ENCODE measurements around the gene MAN1C1.

MAN1C1 gene

GRCh38 chr1:25807480-25808390 lies 191.1 kb downstream of the MAN1C1 start:
- Histone ChIP-seq H3K36me3 (ENCODE audit: insufficient read depth, low read depth, low read length) (peaks cover 52% of the 10 kb centered on the region), H3K27ac (ENCODE audit: low read length) (no peak overlapping the region), H3K4me1 (ENCODE audit: insufficient read depth, low read length) (no peaks in the 10 kb centered on the region)

GRCh38 chr1:25808481-25809244 lies 192.1 kb downstream of the MAN1C1 start:
- Histone ChIP-seq H3K4me1 (ENCODE audit: insufficient read depth, low read length) (no peaks in the 10 kb centered on the region), H3K27me3 (ENCODE audit: insufficient read depth, low read length) (no peaks in the 10 kb centered on the region), H3K27ac (ENCODE audit: low read length) (no peak overlapping the region), H3K9me3 (ENCODE audit: insufficient read depth, low read depth, low read length) (no peaks in the 10 kb centered on the region), H3K36me3 (ENCODE audit: insufficient read depth, low read depth, low read length) (peaks cover 52% of the 10 kb centered on the region), H3K4me3 (ENCODE audit: low read length) (no peak overlapping the region), H3K9ac (ENCODE audit: low read depth, low read length) (no peak overlapping the region)

More at GRCh38 chr1:25807480-25808390, 191.1 kb downstream of the MAN1C1 start:
- Histone ChIP-seq H3K27me3 (ENCODE audit: insufficient read depth, low read length) (no peaks in the 10 kb centered on the region), H3K9ac (ENCODE audit: low read depth, low read length) (no peak overlapping the region), H3K9me3 (ENCODE audit: insufficient read depth, low read depth, low read length) (no peaks in the 10 kb centered on the region), H3K4me3 (ENCODE audit: low read length) (no peak overlapping the region)

GRCh38 chr1:25809283-25809926 lies 192.8 kb downstream of the MAN1C1 start:
- Histone ChIP-seq H3K4me3 (ENCODE audit: low read length) (no peak overlapping the region), H3K9me3 (ENCODE audit: insufficient read depth, low read depth, low read length) (no peaks in the 10 kb centered on the region), H3K4me1 (ENCODE audit: insufficient read depth, low read length) (no peaks in the 10 kb centered on the region), H3K27me3 (ENCODE audit: insufficient read depth, low read length) (no peaks in the 10 kb centered on the region), H3K27ac (ENCODE audit: low read length) (no peak overlapping the region), H3K9ac (ENCODE audit: low read depth, low read length) (no peak overlapping the region), H3K36me3 (ENCODE audit: insufficient read depth, low read depth, low read length) (peaks cover 58% of the 10 kb centered on the region)

GRCh38 chr1:25809929-25810328 lies 193.3 kb downstream of the MAN1C1 start:
- H3K27ac ChIP-seq (ENCODE audit: low read length) = no peak overlapping the region
- H3K9me3 ChIP-seq (ENCODE audit: insufficient read depth, low read depth, low read length) = no peaks in the 10 kb centered on the region
- H3K4me3 ChIP-seq (ENCODE audit: low read length) = no peak overlapping the region
- no peaks in the 10 kb centered on the region for H3K4me1 ChIP-seq (ENCODE audit: insufficient read depth, low read length)
- no peak overlapping the region for H3K9ac ChIP-seq (ENCODE audit: low read depth, low read length)
- no peaks in the 10 kb centered on the region for H3K27me3 ChIP-seq (ENCODE audit: insufficient read depth, low read length)
- peaks cover 58% of the 10 kb centered on the region for H3K36me3 ChIP-seq (ENCODE audit: insufficient read depth, low read depth, low read length)

- no peak overlapping the region for H3K4me3 ChIP-seq (ENCODE audit: low read length)
- no peaks in the 10 kb centered on the region for H3K9me3 ChIP-seq (ENCODE audit: insufficient read depth, low read depth, low read length)
- no peaks in the 10 kb centered on the region for H3K4me1 ChIP-seq (ENCODE audit: insufficient read depth, low read length)
- no peak overlapping the region for H3K27ac ChIP-seq (ENCODE audit: low read length)
- H3K27me3 ChIP-seq (ENCODE audit: insufficient read depth, low read length) = no peaks in the 10 kb centered on the region
- H3K36me3 ChIP-seq (ENCODE audit: insufficient read depth, low read depth, low read length) = peaks cover 51% of the 10 kb centered on the region
- H3K9ac ChIP-seq (ENCODE audit: low read depth, low read length) = no peak overlapping the region
These were observed 194.0 kb downstream of the MAN1C1 start for GRCh38 chr1:25810341-25811299.

- Histone ChIP-seq H3K4me1 (ENCODE audit: insufficient read depth, low read length) (no peaks in the 10 kb centered on the region), H3K9ac (ENCODE audit: low read depth, low read length) (no peak overlapping the region), H3K27me3 (ENCODE audit: insufficient read depth, low read length) (no peaks in the 10 kb centered on the region), H3K36me3 (ENCODE audit: insufficient read depth, low read depth, low read length) (peaks cover 42% of the 10 kb centered on the region), H3K27ac (ENCODE audit: low read length) (no peak overlapping the region), H3K9me3 (ENCODE audit: insufficient read depth, low read depth, low read length) (no peaks in the 10 kb centered on the region), H3K4me3 (ENCODE audit: low read length) (no peak overlapping the region)
These were observed 194.9 kb downstream of the MAN1C1 start for GRCh38 chr1:25811384-25812082.

GRCh38 chr1:25813071-25813733 lies 196.6 kb downstream of the MAN1C1 start:
- 0 out of 2 replicates have a peak, but pooled peaks cover 2% of the 10 kb centered on the region for H3K4me1 ChIP-seq (ENCODE audit: insufficient read depth, low read length)
- no peak overlapping the region for H3K4me3 ChIP-seq (ENCODE audit: low read length)
- H3K27ac ChIP-seq (ENCODE audit: low read length) = no peak overlapping the region
- no peaks in the 10 kb centered on the region for H3K27me3 ChIP-seq (ENCODE audit: insufficient read depth, low read length)
- no peaks in the 10 kb centered on the region for H3K9me3 ChIP-seq (ENCODE audit: insufficient read depth, low read depth, low read length)
- H3K36me3 ChIP-seq (ENCODE audit: insufficient read depth, low read depth, low read length) = peaks cover 31% of the 10 kb centered on the region
- no peak overlapping the region for H3K9ac ChIP-seq (ENCODE audit: low read depth, low read length)

GRCh38 chr1:25813734-25814471 lies 197.3 kb downstream of the MAN1C1 start:
- Histone ChIP-seq H3K27me3 (ENCODE audit: insufficient read depth, low read length) (no peaks in the 10 kb centered on the region), H3K9me3 (ENCODE audit: insufficient read depth, low read depth, low read length) (no peaks in the 10 kb centered on the region), H3K4me3 (ENCODE audit: low read length) (no peak overlapping the region), H3K36me3 (ENCODE audit: insufficient read depth, low read depth, low read length) (peaks cover 30% of the 10 kb centered on the region), H3K27ac (ENCODE audit: low read length) (no peak overlapping the region), H3K9ac (ENCODE audit: low read depth, low read length) (no peak overlapping the region), H3K4me1 (ENCODE audit: insufficient read depth, low read length) (peaks cover 6% of the 10 kb centered on the region; the same call in 1 of the 2 replicates)

GRCh38 chr1:25814549-25815087 lies 198.0 kb downstream of the MAN1C1 start:
- no peak overlapping the region for H3K4me3 ChIP-seq (ENCODE audit: low read length)
- H3K27me3 ChIP-seq (ENCODE audit: insufficient read depth, low read length) = no peaks in the 10 kb centered on the region
- peaks cover 6% of the 10 kb centered on the region; the same call in 1 of the 2 replicates for H3K4me1 ChIP-seq (ENCODE audit: insufficient read depth, low read length)
- H3K9me3 ChIP-seq (ENCODE audit: insufficient read depth, low read depth, low read length) = no peaks in the 10 kb centered on the region
- H3K36me3 ChIP-seq (ENCODE audit: insufficient read depth, low read depth, low read length) = peaks cover 25% of the 10 kb centered on the region
- H3K27ac ChIP-seq (ENCODE audit: low read length) = no peak overlapping the region
- H3K9ac ChIP-seq (ENCODE audit: low read depth, low read length) = no peak overlapping the region
